Type B pancreatic cell (in vitro differentiated cells): ENCODE measurements around the gene TRMO. TPM values are rescaled to one million over a fixed set of nuclear protein-coding genes. Genes with fewer than 3 reads are reported as not detected.

Experiments used
- DNase-seq: peaks from one replicate; pipeline ENCODE4 v3.0.0; 2021; ENCODE audit warnings: mixed read lengths; ENCODE audit not compliant: unreplicated experiment; ENCODE audit errors: extremely low spot score
- H3K27ac Mint-ChIP-seq: 2 replicates; pipeline ENCODE4 v1.8.0; 2021; ENCODE audit warnings: mild to moderate bottlenecking, mixed read lengths
- H3K27me3 Mint-ChIP-seq: 2 replicates; pipeline ENCODE4 v1.8.0; 2021; ENCODE audit warnings: mixed read lengths
- H3K36me3 Mint-ChIP-seq: 2 replicates; pipeline ENCODE4 v1.8.0; 2021; ENCODE audit warnings: mixed read lengths
- H3K4me1 Mint-ChIP-seq: one replicate; pipeline ENCODE4 v1.8.0; 2021; ENCODE audit warnings: mixed read lengths; ENCODE audit not compliant: unreplicated experiment
- H3K4me3 Mint-ChIP-seq: 2 replicates; pipeline ENCODE4 v1.8.0; 2021; ENCODE audit warnings: mild to moderate bottlenecking, mixed read lengths
- H3K9me3 Mint-ChIP-seq: 2 replicates; pipeline ENCODE4 v1.8.0; 2021; ENCODE audit warnings: mixed read lengths
- long read RNA-seq: library from polyadenylated mRNA; unstranded; transcript quantifications from one replicate; pipeline ENCODE4 v2.0.0, GENCODE V29; 2020
- total RNA-seq: library from RNA; stranded (reverse); gene quantifications from 2 replicates; pipeline ENCODE4 v1.2.1, GENCODE V29; 2021; ENCODE audit warnings: low replicate concordance
- TF ChIP-seq, protein P1 (sequence below): fragments of 200-600 bp; sonication (generic); conservative IDR thresholded peaks from 2 replicates; pipeline ENCODE4 v1.5.0; 2021; ENCODE audit warnings: antibody characterized with exemption, mild to moderate bottlenecking

Gene TRMO, protein sequence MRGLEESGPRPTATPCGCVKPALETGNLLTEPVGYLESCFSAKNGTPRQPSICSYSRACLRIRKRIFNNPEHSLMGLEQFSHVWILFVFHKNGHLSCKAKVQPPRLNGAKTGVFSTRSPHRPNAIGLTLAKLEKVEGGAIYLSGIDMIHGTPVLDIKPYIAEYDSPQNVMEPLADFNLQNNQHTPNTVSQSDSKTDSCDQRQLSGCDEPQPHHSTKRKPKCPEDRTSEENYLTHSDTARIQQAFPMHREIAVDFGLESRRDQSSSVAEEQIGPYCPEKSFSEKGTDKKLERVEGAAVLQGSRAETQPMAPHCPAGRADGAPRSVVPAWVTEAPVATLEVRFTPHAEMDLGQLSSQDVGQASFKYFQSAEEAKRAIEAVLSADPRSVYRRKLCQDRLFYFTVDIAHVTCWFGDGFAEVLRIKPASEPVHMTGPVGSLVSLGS
- 11.3 and 13.9 TPM in 2 replicates for total RNA-seq
- long read RNA-seq, transcript TRMO-203 (5 exons, 1,647 nt): major isoform, 29 of 40 reads
- long read RNA-seq, partial matches to known transcripts: 0 of 40 reads
- long read RNA-seq, other reads (novel, unspliced or antisense): 11 of 40 reads

DNA sequence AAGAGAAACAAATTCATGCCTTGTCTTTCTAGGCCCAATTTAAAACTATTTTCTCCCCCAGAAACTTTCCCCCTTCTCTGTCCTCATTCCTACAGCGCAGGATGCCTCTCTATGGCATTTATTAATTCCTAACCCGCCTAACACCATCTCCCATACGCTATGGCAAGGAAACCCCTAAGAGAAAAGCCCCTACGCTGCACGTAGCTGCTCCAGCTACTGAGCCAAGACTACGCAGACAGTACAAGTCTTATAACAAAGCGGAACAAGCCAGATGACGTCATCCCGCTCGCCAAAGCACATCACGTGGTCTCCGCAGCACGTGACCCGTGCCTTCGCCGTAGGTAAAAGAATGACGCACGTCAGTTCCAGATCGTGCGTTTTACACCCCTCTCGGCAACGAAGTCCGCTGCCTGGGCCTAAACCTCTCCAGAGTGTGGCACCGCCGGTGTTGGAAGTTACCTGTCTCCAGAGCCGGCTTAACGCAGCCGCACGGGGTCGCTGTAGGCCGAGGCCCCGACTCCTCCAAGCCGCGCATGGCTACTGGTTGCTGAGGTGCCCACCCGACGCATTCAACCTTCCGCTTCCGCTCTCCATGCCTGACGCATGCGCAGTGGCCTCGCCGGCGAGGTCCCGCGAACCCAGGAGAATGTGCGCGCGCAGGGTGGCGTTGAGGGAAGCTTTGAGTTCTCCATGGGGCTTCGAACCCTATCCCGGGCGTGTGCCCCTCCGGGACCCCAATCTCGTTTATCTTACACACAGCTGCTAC lies at the start of gene TRMO:
TRMO (minus strand) TSS at position 542 of the 766 bp plus-strand sequence; CDS start at position 535, 7 bp downstream.
- TF ChIP-seq, protein P1, sequence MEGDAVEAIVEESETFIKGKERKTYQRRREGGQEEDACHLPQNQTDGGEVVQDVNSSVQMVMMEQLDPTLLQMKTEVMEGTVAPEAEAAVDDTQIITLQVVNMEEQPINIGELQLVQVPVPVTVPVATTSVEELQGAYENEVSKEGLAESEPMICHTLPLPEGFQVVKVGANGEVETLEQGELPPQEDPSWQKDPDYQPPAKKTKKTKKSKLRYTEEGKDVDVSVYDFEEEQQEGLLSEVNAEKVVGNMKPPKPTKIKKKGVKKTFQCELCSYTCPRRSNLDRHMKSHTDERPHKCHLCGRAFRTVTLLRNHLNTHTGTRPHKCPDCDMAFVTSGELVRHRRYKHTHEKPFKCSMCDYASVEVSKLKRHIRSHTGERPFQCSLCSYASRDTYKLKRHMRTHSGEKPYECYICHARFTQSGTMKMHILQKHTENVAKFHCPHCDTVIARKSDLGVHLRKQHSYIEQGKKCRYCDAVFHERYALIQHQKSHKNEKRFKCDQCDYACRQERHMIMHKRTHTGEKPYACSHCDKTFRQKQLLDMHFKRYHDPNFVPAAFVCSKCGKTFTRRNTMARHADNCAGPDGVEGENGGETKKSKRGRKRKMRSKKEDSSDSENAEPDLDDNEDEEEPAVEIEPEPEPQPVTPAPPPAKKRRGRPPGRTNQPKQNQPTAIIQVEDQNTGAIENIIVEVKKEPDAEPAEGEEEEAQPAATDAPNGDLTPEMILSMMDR: peak; percentile 75
- H3K9me3 Mint-ChIP-seq: peaks cover 5% of the 10 kb centered on the region
- peak; percentile 99 for DNase-seq
- H3K4me1 Mint-ChIP-seq: peaks cover 20% of the 10 kb centered on the region
- peak within 1 kb of the TSS; percentile 96 for H3K4me3 Mint-ChIP-seq
- H3K36me3 Mint-ChIP-seq: peaks cover 6% of the 10 kb centered on the region
- peaks cover 40% of the 10 kb centered on the region for H3K27me3 Mint-ChIP-seq
- H3K27ac Mint-ChIP-seq: peak within 1 kb of the TSS; percentile 97

DNA sequence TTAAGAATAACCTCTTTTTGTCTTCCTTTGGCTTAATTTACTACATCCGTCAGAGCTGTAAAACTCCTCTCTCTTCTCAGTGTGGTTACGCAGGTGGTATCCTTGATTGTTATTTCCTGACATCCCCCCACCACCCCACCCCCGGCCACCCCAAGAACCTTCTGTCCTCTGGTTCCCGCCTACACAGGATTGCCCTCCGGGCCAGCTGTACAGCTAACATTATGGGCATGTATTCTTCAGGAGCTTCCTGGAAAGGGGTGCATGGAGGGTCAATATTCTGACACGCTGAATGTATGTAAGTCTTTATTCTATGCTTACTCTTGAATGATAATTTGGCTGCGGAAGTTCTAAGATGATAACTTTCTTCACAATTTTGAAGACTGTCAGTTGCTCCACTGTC lies 47.9 kb upstream of the TRMO start:
- H3K4me1 Mint-ChIP-seq: no peaks in the 10 kb centered on the region
- DNase-seq: no peak
- no peak overlapping the region for H3K27ac Mint-ChIP-seq
- TF ChIP-seq, protein P1: no peak
- H3K27me3 Mint-ChIP-seq: peaks cover 22% of the 10 kb centered on the region
- no peak overlapping the region for H3K4me3 Mint-ChIP-seq
- no peaks in the 10 kb centered on the region for H3K9me3 Mint-ChIP-seq
- no peaks in the 10 kb centered on the region for H3K36me3 Mint-ChIP-seq

DNA sequence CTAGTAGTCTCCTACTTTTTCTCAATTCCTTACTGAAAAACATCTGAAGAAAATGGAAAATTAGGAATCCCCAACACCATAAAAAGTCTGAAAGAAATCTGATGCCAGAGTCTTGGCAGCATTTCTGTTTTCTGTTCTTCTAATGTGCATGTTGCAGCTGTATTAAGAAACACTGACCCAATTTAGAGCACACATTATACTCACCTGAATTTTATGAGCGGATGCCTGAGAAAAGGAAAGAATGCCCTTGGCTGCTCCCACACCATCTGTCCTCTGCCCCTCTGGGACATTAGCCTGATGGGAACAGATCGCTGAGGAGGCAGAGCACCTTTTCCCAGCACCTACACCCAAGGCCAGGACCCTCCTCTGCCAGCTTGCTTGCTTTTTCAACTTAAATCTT lies 46.7 kb upstream of the TRMO start:
- H3K36me3 Mint-ChIP-seq: no peaks in the 10 kb centered on the region
- no peak overlapping the region for H3K4me3 Mint-ChIP-seq
- TF ChIP-seq, protein P1: no peak
- no peaks in the 10 kb centered on the region for H3K9me3 Mint-ChIP-seq
- DNase-seq: no peak
- no peaks in the 10 kb centered on the region for H3K4me1 Mint-ChIP-seq
- peaks cover 28% of the 10 kb centered on the region for H3K27me3 Mint-ChIP-seq
- no peak overlapping the region for H3K27ac Mint-ChIP-seq

DNA sequence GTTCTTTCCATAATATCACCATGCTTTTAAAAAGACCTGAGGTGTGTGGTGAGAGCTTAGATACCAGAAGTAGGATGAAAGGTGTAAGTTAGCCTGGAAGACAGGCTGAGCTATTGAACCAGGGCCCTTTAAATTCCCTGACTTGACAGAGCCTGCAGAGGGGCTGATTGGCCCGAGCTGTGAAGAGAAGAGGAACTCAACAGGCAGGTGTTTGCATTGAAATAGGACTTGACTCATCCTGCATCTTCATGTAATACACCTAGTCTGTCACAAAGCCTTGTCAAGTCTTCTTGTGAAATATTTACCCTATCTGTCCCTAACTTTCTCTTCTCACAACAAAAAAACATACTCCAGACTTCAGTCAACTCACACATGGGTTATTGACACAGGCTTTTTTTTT lies 44.2 kb upstream of the TRMO start:
- no peak for DNase-seq
- Mint-ChIP-seq H3K27me3 (peaks cover 25% of the 10 kb centered on the region), H3K27ac (no peak overlapping the region), H3K4me3 (no peak overlapping the region), H3K4me1 (no peaks in the 10 kb centered on the region), H3K36me3 (no peaks in the 10 kb centered on the region), H3K9me3 (no peaks in the 10 kb centered on the region)
- TF ChIP-seq, protein P1: no peak

DNA sequence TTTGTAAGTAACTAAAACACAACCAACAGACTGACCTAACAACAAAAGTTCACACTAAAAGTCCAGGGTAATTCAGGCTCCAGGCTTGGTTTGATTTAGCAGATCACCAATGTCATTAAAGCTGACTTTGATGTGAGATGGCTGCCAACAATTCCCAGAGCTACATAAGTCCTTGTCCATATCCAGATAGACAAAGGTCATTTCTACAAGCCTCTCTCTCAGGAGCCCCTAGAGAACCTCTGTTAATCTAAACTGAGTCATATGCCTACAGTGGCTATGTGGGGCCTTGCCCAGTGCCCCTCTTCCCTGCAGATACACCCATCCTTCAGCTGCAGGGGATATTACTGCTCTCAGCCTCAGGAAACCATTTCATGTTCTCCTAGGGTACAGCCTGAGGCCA lies 42.6 kb upstream of the TRMO start:
- Mint-ChIP-seq H3K4me1 (no peaks in the 10 kb centered on the region), H3K27ac (no peak overlapping the region), H3K4me3 (no peak overlapping the region), H3K9me3 (no peaks in the 10 kb centered on the region), H3K27me3 (peaks cover 20% of the 10 kb centered on the region), H3K36me3 (no peaks in the 10 kb centered on the region)
- no peak for DNase-seq
- TF ChIP-seq, protein P1: no peak
